ENCODE data around the gene SLC44A3.

The SLC44A3 gene

GRCh38 chr1:94812985-94813384 is 7.2 kb upstream of the SLC44A3 start:
- TF ChIP-seq, protein P1, sequence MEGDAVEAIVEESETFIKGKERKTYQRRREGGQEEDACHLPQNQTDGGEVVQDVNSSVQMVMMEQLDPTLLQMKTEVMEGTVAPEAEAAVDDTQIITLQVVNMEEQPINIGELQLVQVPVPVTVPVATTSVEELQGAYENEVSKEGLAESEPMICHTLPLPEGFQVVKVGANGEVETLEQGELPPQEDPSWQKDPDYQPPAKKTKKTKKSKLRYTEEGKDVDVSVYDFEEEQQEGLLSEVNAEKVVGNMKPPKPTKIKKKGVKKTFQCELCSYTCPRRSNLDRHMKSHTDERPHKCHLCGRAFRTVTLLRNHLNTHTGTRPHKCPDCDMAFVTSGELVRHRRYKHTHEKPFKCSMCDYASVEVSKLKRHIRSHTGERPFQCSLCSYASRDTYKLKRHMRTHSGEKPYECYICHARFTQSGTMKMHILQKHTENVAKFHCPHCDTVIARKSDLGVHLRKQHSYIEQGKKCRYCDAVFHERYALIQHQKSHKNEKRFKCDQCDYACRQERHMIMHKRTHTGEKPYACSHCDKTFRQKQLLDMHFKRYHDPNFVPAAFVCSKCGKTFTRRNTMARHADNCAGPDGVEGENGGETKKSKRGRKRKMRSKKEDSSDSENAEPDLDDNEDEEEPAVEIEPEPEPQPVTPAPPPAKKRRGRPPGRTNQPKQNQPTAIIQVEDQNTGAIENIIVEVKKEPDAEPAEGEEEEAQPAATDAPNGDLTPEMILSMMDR (IDR thresholded peaks at IDR 0.05), result no peak

GRCh38 chr1:94816030-94816429 is 4.1 kb upstream of the SLC44A3 start:
- TF ChIP-seq, protein P1 (IDR thresholded peaks at IDR 0.05), result no peak

- TF ChIP-seq, protein P1 (IDR thresholded peaks at IDR 0.05), result no peak
Measured at GRCh38 chr1:94817712-94818111, 2.4 kb upstream of the SLC44A3 start.

DNA sequence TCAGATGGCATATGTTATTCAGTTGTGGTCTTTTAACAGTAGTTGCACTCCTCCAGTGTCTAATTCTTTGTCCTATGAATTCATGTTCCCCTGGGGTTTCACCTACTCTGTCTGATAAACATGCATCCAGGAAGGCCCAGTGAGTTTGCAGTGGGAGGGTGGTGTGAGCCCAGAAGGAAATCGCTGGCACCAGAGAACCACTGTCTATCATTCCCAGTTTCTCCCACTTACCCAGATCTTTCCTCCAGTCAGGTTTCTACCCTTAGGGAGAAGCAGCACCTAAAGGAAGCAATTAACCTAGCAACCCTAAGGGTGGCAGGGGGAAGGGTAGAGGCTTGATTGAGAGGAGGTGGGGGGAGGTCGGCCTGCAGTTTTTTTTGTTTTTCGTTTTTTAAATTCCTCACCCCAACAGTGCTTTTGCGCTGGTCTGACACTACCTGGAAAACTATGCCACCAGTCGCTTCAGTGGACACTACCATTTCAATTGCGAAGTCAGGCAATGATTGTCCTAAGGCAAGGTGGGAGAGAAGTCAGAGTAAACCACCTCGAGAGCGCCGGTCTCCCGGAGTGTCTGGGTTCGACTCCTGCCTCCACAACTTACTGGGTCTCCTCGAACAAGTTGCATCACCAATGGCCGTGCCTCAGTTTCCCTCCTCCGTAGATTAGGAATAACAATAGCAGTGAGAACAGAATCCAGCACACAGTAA is 766 bp upstream of the SLC44A3 start:
- TF ChIP-seq, protein P1 (IDR thresholded peaks at IDR 0.05), result no peak

DNA sequence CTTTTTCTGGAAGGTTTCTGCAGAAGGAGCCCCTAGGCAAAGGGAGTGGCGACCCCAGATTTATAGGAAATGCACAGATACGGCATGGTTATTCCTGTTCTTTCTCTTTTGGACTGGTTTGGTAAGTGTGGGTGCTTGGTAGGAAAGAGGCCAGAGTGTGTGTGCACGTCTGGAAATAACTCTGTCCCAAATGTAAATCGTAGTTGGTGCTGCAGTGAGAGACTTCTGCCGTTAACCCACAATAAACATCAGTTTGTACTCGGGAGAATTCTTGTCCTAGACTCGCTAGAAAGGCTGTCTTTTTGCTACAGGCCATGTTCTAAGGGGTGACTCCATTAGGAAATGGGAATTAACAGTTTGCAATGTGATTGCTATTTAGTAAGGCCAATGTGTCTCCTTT is 779 bp downstream of the SLC44A3 start:
- TF ChIP-seq, protein P1 (IDR thresholded peaks at IDR 0.05), result no peak

DNA sequence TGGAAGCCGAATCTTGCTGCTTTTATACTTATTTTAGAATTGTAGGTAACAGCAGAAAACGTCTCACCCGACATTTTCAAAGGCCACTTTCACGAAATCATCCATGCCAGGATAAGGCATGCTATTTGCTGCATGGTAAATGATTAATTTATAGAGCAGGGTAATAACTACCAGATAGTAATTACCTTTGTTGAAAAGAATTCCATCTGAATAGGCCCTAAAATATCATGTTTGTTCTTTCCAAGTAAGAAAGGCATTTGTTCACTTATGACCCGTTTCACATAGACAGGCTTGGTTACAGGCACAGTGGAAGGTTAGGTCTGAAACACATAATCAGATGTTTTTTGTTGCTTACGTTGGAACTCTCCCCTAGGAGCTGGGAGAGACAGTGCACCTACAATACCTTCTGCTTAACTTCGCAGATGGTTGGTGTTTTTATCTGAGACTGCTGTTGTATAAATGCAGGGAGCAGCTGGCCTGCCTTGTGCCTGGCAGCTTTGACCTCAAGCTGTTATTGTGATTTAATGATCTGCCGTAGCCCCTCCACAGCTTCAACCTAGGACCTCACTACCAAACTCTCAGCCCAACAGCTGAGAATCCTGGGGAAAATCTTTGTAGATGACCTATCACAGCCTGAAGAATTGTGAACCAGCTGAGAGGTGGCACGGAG is 1.6 kb downstream of the SLC44A3 start:
- TF ChIP-seq, protein P1 (IDR thresholded peaks at IDR 0.05), result no peak

GRCh38 chr1:94823116-94823515 is 3.0 kb downstream of the SLC44A3 start:
- TF ChIP-seq, protein P1 (IDR thresholded peaks at IDR 0.05), result no peak
